Neural progenitor cell (in vitro differentiated cells): ENCODE results near the gene LRP2. TPM values are rescaled to one million over a fixed set of nuclear protein-coding genes. Genes with fewer than 3 reads are reported as not detected.

ENCODE experiments used
- DNase-seq: peaks from one replicate; pipeline ENCODE4 v3.0.0-alpha.2; 2016; ENCODE audit warnings: low spot score
- H2AFZ ChIP-seq: fragments of 200-600 bp; sonication (generic); replicated peaks from 2 replicates; pipeline ENCODE4 v1.6.1; 2016; ENCODE audit warnings: antibody characterized with exemption
- H3F3A ChIP-seq: fragments of 200-600 bp; sonication (generic); 2 replicates; pipeline ENCODE4 v1.6.1; 2016; ENCODE audit warnings: antibody characterized with exemption, low read depth
- H3K27ac ChIP-seq: fragments of 200-600 bp; sonication (generic); 2 replicates; pipeline ENCODE4 v1.5.1; 2016; ENCODE audit warnings: mild to moderate bottlenecking
- H3K27me3 ChIP-seq: fragments of 200-600 bp; sonication (generic); 2 replicates; pipeline ENCODE4 v1.6.1; 2016; ENCODE audit warnings: mild to moderate bottlenecking, moderate library complexity
- H3K36me3 ChIP-seq: fragments of 200-600 bp; sonication (generic); 2 replicates; pipeline ENCODE4 v1.5.1; 2016
- H3K4me1 ChIP-seq: fragments of 200-600 bp; sonication (generic); 2 replicates; pipeline ENCODE4 v1.6.1; 2016; ENCODE audit warnings: mixed run types
- H3K4me2 ChIP-seq: fragments of 200-600 bp; sonication (generic); 2 replicates; pipeline ENCODE4 v1.6.1; 2016
- H3K4me3 ChIP-seq: fragments of 200-600 bp; sonication (generic); 2 replicates; pipeline ENCODE4 v1.5.1; 2016
- H3K79me2 ChIP-seq: fragments of 200-600 bp; sonication (generic); 2 replicates; pipeline ENCODE4 v1.6.1; 2016; ENCODE audit warnings: low read depth
- H3K9ac ChIP-seq: fragments of 200-600 bp; sonication (generic); 2 replicates; pipeline ENCODE4 v1.6.1; 2016
- H3K9me3 ChIP-seq: fragments of 200-600 bp; sonication (generic); 2 replicates; pipeline ENCODE4 v1.5.1; 2016; ENCODE audit warnings: low read depth
- H4K20me1 ChIP-seq: fragments of 200-600 bp; sonication (generic); 2 replicates; pipeline ENCODE4 v1.6.1; 2016; ENCODE audit warnings: low read depth
- H3K27ac Mint-ChIP-seq: 3 replicates; pipeline ENCODE4 v1.8.0; 2021; ENCODE audit warnings: mixed read lengths
- H3K27me3 Mint-ChIP-seq: 2 replicates; pipeline ENCODE4 v1.8.0; 2022; ENCODE audit warnings: low read depth, mild to moderate bottlenecking, inconsistent platforms, moderate library complexity, mixed read lengths; ENCODE audit not compliant: insufficient read depth
- H3K36me3 Mint-ChIP-seq: 3 replicates; pipeline ENCODE4 v1.8.0; 2021; ENCODE audit warnings: mixed read lengths
- H3K4me1 Mint-ChIP-seq: 3 replicates; pipeline ENCODE4 v1.8.0; 2021; ENCODE audit warnings: mixed read lengths
- H3K4me3 Mint-ChIP-seq: 3 replicates; pipeline ENCODE4 v1.8.0; 2021; ENCODE audit warnings: mild to moderate bottlenecking, moderate library complexity, mixed read lengths
- H3K9me3 Mint-ChIP-seq: 3 replicates; pipeline ENCODE4 v1.8.0; 2020; ENCODE audit warnings: mixed read lengths
- CTCF ChIP-seq: fragments of 200-600 bp; sonication (generic); IDR thresholded peaks from 2 replicates; pipeline ENCODE4 v1.5.1; 2017; ENCODE audit warnings: antibody characterized with exemption, mild to moderate bottlenecking
- EZH2 ChIP-seq: fragments of 200-600 bp; sonication (generic); IDR thresholded peaks from 2 replicates; pipeline ENCODE4 v1.6.1; 2017; ENCODE audit warnings: antibody characterized with exemption, mild to moderate bottlenecking, moderate library complexity
- EZH2phosphoT487 ChIP-seq: fragments of 200-600 bp; sonication (generic); IDR thresholded peaks from 2 replicates; pipeline ENCODE4 v1.6.1; 2017; ENCODE audit warnings: antibody characterized with exemption
- total RNA-seq: library from RNA; depleted of rRNA; stranded (reverse); fragments of >200 nt; gene quantifications from 2 replicates; pipeline ENCODE4 v1.2.3, GENCODE V29; 2015; ENCODE audit warnings: low replicate concordance

LRP2 gene
- total RNA-seq, 1 donor from 2014 or later: 143 TPM

DNA sequence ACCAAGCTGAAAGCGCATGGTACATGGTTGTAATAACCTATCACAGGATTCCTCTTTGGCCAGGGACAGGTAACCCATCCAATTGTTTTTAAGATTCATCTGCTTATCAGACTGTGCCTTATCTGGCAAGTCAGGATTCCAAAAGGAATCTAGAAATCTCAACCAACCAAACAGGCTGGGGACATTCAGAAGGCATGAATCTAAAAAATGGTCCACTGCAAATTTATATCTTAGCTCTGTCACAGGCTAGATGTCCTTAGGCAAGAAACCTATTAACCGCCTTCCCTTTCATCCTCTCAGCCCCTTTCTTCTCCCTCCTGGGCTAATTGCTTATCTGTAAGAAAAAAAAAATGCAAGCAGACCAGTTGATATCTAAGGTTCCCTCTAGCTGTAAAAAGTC is 4.3 kb downstream of the LRP2 start:
- no peak overlapping the region for H3K4me3 ChIP-seq
- peaks cover 5% of the 10 kb centered on the region for H3K27me3 Mint-ChIP-seq
- peaks cover 8% of the 10 kb centered on the region for H3K36me3 Mint-ChIP-seq
- H3K27me3 ChIP-seq: peaks cover 5% of the 10 kb centered on the region
- no peak overlapping the region for H3K4me3 Mint-ChIP-seq
- H2AFZ ChIP-seq: no peak overlapping the region
- H3K9ac ChIP-seq: no peak overlapping the region
- no peak overlapping the region for H3K27ac Mint-ChIP-seq
- H3K4me1 Mint-ChIP-seq: peaks cover 38% of the 10 kb centered on the region
- no peaks in the 10 kb centered on the region for H3K9me3 ChIP-seq
- no peak overlapping the region for H3K27ac ChIP-seq
- H3K4me2 ChIP-seq: peak overlapping the region; percentile 90
- peaks cover 45% of the 10 kb centered on the region for H3F3A ChIP-seq
- peaks cover 8% of the 10 kb centered on the region for H3K36me3 ChIP-seq
- no peak for DNase-seq
- H3K9me3 Mint-ChIP-seq: no peaks in the 10 kb centered on the region
- H3K4me1 ChIP-seq: peaks cover 30% of the 10 kb centered on the region
- TF ChIP-seq EZH2: no peak
- TF ChIP-seq EZH2phosphoT487: no peak
- no peak for TF ChIP-seq CTCF
- H3K79me2 ChIP-seq: peaks cover 100% of the 10 kb centered on the region
- H4K20me1 ChIP-seq: peaks cover 78% of the 10 kb centered on the region

DNA sequence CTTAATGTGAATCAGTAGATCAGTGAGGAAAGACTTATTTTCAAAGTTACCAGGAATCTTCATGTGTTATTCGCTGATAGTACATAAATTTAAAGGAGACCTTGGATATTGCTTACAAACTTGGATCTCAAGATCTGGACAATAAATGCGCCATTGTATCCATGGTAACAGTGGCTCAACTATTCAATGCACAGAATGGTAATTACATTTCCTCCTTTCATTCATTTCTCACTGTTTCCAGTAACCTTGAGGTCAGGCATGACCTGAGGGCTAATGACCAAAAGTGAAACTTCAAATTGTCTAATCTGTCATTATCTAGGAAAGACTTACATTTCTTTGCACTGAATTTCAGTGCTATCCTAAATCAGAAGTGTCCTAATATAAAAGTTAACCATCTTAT is 8.1 kb downstream of the LRP2 start:
- Mint-ChIP-seq H3K36me3 (peaks cover 8% of the 10 kb centered on the region), H3K4me1 (peaks cover 24% of the 10 kb centered on the region), H3K4me3 (no peak overlapping the region), H3K27me3 (peaks cover 2% of the 10 kb centered on the region), H3K9me3 (peaks cover 2% of the 10 kb centered on the region), H3K27ac (no peak overlapping the region)
- no peak for TF ChIP-seq CTCF
- no peak for TF ChIP-seq EZH2
- no peak for TF ChIP-seq EZH2phosphoT487
- H2AFZ ChIP-seq: no peak overlapping the region
- no peaks in the 10 kb centered on the region for H3K27me3 ChIP-seq
- DNase-seq: no peak
- no peak overlapping the region for H3K4me2 ChIP-seq
- H3K79me2 ChIP-seq: peaks cover 100% of the 10 kb centered on the region
- peaks cover 86% of the 10 kb centered on the region for H4K20me1 ChIP-seq
- no peak overlapping the region for H3K9ac ChIP-seq
- H3K27ac ChIP-seq: no peak overlapping the region
- H3K4me3 ChIP-seq: no peak overlapping the region
- H3K9me3 ChIP-seq: no peaks in the 10 kb centered on the region
- H3F3A ChIP-seq: peaks cover 14% of the 10 kb centered on the region
- peaks cover 7% of the 10 kb centered on the region for H3K36me3 ChIP-seq
- peaks cover 17% of the 10 kb centered on the region for H3K4me1 ChIP-seq

DNA sequence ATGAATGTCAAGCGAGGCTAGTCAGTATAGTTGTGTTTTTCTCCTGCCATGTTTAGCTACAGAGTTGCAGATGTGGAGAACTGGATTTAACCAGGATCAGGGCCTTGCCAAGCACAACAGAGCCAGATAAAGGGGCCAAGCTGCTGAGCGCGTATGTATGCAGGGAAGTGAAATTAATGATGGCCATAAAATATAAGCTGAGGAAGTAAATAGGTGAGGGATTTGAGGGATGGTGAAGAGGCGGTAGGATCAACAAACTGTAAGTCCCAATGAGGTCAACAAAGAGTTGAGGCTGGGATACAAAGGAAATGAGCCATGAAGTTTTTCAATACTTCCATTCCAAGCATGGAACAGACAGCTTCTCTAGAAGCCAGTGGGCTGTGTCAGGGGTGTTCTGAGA is 10.6 kb downstream of the LRP2 start:
- Histone ChIP-seq H3K4me3 (no peak overlapping the region), H3K27ac (no peak overlapping the region), H3K79me2 (peaks cover 100% of the 10 kb centered on the region), H3F3A (peaks cover 3% of the 10 kb centered on the region), H3K4me1 (peaks cover 22% of the 10 kb centered on the region), H3K9ac (no peak overlapping the region), H2AFZ (no peak overlapping the region), H4K20me1 (peaks cover 86% of the 10 kb centered on the region), H3K4me2 (no peak overlapping the region), H3K27me3 (no peaks in the 10 kb centered on the region), H3K36me3 (no peaks in the 10 kb centered on the region), H3K9me3 (no peaks in the 10 kb centered on the region)
- TF ChIP-seq EZH2phosphoT487: no peak
- TF ChIP-seq CTCF: no peak
- TF ChIP-seq EZH2: no peak
- Mint-ChIP-seq H3K36me3 (peaks cover 7% of the 10 kb centered on the region), H3K27me3 (no peaks in the 10 kb centered on the region), H3K27ac (no peak overlapping the region), H3K4me1 (peaks cover 22% of the 10 kb centered on the region), H3K9me3 (peaks cover 2% of the 10 kb centered on the region), H3K4me3 (no peak overlapping the region)
- DNase-seq: no peak
